OCI-LY7 (cell line): Measurements from ENCODE around the gene PHIP.

Experiments
- EZH2phosphoT487 ChIP-seq: fragments of 200-600 bp; sonication (generic); IDR thresholded peaks from 2 replicates; pipeline ENCODE4 v1.6.1; 2018; ENCODE audit warnings: low read depth, borderline replicate concordance, mild to moderate bottlenecking, mixed run types, antibody characterized with exemption, low read length, moderate library complexity, mixed read lengths
- TF ChIP-seq, protein P1 (sequence below): fragments of 200-600 bp; sonication (generic); conservative IDR thresholded peaks from 2 replicates; pipeline ENCODE4 v1.5.1; 2014; ENCODE audit warnings: mild to moderate bottlenecking, antibody characterized with exemption, low read length, moderate library complexity, mixed read lengths

DNA sequence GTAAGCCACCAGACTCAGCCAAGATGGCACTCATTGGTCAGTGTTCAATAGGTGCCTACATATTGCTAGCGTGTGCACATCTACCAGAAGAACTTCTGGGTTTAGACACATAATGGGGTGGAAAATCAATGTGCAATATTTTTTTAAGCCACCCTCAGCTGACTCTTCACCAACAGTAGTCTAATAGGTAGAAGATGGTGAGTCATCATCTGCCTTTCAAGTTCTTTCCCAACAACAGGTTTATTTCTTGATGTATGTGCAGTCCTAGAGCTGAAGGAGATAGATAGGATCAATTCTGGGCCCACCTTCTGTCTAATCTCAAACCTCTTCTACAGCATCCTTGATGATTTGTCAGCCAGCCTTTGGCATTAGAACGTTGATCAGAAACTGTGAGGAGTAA is 169.4 kb downstream of the PHIP start:
- TF ChIP-seq, protein P1, sequence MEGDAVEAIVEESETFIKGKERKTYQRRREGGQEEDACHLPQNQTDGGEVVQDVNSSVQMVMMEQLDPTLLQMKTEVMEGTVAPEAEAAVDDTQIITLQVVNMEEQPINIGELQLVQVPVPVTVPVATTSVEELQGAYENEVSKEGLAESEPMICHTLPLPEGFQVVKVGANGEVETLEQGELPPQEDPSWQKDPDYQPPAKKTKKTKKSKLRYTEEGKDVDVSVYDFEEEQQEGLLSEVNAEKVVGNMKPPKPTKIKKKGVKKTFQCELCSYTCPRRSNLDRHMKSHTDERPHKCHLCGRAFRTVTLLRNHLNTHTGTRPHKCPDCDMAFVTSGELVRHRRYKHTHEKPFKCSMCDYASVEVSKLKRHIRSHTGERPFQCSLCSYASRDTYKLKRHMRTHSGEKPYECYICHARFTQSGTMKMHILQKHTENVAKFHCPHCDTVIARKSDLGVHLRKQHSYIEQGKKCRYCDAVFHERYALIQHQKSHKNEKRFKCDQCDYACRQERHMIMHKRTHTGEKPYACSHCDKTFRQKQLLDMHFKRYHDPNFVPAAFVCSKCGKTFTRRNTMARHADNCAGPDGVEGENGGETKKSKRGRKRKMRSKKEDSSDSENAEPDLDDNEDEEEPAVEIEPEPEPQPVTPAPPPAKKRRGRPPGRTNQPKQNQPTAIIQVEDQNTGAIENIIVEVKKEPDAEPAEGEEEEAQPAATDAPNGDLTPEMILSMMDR, result no peak
- no peak for TF ChIP-seq EZH2phosphoT487
